ENCODE measurements around the gene JADE1.

DNA sequence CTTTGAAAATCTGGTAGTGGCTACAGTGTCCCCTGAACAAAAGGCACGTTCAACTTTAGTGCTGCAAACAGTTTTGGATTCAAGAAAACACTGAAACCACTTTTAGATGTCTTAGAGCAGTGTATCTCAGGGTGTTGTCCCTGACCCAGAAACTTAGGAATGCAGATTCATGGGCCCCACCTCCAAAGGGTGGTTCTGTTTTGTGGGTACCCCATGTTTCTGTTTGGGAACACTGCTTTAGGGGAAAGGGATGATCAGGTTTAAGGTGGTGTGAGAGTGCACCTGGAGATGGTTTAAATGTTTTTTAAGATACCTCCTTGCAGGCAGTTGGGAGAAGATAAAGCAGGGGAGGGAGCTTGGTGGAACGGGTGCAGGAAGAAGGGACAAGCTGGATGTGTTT, 55.6 kb downstream of the JADE1 start:
- TF ChIP-seq, protein P1, sequence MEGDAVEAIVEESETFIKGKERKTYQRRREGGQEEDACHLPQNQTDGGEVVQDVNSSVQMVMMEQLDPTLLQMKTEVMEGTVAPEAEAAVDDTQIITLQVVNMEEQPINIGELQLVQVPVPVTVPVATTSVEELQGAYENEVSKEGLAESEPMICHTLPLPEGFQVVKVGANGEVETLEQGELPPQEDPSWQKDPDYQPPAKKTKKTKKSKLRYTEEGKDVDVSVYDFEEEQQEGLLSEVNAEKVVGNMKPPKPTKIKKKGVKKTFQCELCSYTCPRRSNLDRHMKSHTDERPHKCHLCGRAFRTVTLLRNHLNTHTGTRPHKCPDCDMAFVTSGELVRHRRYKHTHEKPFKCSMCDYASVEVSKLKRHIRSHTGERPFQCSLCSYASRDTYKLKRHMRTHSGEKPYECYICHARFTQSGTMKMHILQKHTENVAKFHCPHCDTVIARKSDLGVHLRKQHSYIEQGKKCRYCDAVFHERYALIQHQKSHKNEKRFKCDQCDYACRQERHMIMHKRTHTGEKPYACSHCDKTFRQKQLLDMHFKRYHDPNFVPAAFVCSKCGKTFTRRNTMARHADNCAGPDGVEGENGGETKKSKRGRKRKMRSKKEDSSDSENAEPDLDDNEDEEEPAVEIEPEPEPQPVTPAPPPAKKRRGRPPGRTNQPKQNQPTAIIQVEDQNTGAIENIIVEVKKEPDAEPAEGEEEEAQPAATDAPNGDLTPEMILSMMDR (IDR thresholded peaks at IDR 0.05) = no peak
- TF ChIP-seq POLR2A (IDR thresholded peaks at IDR 0.05) (no peak), POLR2AphosphoS5 (IDR thresholded peaks at IDR 0.05) (no peak), EP300 (IDR thresholded peaks at IDR 0.05) (no peak)
